ENCODE measurements around the gene CIB2. TPM values are rescaled to one million over a fixed set of nuclear protein-coding genes. Genes with fewer than 3 reads are reported as not detected.
A peak's percentile ranks its signal among the peaks of the same experiment; 100 is the strongest.

Gene CIB2
- total RNA-seq, 1 donor from 2014 or later = 7.5 TPM

GRCh38 chr15:78149805-78150751, 18.8 kb upstream of the CIB2 start:
- no peak for DNase-seq (ENCODE audit: extremely low read depth, low read depth, low spot score)

GRCh38 chr15:78149068-78149804, 18.0 kb upstream of the CIB2 start, which contains the start of gene IDH3A:
Gene IDH3A, plus strand, starts transcription at chr15:78149362. Its CDS starts 42 bp downstream, at chr15:78149404.
- DNase-seq (ENCODE audit: extremely low read depth, low read depth, low spot score) = peak; percentile 47

DNA sequence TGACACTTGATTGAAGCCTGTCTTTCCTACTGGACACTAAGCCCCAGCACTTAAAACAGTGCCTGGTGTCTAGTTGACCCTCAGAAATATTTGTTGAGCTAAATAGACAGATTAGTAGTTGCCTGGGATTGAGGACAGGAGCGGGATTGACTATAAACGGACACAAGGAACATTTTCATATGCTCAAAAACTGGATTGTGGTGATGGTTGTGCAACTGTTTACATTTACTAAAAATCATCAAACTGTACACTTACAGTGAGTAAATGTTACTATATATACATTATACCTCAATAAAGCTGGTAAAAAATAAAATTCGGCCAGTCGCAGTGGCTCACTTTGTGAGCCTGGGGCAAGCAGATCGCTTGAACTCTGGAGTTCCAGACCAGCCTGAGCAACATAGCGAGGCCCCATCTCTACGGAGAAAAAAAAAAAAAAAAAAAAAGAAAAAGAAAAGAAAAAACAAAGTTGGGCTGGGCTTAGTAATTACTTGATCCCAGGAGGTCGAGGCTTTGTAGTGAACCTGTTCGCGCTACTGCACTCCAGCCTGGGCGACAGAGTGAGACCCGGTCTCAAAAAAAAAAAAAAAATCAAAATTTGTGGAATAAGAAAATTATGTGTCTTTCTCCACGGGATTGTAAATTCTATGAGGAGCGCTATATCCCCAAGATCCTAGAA, 17.3 kb upstream of the CIB2 start:
- DNase-seq (ENCODE audit: extremely low read depth, low read depth, low spot score) = no peak

- no peak for DNase-seq (ENCODE audit: extremely low read depth, low read depth, low spot score)
These were observed 16.3 kb upstream of the CIB2 start for GRCh38 chr15:78147566-78147965.

DNA sequence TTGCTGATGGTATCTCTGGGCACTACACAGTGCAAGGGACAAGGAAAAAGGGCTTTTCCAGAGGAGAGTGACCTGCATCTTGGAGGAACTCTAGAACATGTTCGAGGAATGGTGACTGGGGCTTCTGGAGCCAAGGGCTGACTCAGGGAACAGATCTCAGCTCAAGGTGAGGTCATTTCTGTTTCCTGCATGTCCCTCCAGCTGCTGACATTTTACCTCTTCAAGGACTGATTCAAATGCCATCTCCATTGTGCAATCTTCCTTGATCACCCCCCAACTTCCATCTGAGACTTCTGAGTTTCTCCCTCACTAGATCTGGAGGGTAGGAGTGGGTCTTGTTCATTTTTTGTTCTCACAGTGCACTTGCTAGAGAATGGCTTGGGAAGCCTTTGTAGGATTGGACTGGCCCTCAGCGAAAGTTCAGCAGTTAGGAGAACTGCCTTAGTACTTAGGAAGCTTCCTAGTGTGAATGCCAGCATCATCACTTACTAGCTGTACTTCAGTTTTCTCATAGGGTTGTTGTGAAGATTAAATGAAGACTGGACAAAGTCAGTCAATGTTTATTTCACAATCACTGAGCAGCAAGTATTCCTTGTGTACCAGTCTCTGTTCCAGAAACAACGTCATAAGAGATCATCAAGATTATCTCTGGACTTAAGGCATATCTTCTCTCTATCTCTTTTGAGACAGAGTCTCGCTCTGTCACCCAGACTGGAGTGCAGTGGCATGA, 15.3 kb upstream of the CIB2 start:
- DNase-seq (ENCODE audit: extremely low read depth, low read depth, low spot score) = no peak

- no peak for DNase-seq (ENCODE audit: extremely low read depth, low read depth, low spot score)
These were observed 11.1 kb upstream of the CIB2 start for GRCh38 chr15:78142332-78142731.

GRCh38 chr15:78140292-78140691, 9.0 kb upstream of the CIB2 start:
- DNase-seq (ENCODE audit: extremely low read depth, low read depth, low spot score) = no peak

DNA sequence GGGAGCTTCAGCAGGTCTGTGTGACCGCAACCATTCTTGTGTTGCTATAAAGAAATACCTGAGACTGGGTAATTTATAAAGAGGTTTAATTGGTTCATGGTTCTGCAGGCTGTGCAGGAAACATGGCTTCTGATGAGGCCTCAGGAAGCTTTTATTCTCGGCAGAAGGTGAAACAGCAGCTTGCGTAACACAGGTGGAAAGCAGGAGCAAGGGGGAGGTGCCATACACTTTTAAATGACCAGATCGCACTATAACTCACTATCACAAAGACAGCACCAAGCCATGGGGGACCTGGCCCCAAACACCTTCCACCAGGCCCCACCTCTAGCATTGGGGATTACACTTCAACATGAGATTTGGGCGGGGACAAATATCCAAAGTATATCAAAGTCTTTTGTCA, 8.3 kb upstream of the CIB2 start:
- DNase-seq (ENCODE audit: extremely low read depth, low read depth, low spot score) = no peak

DNA sequence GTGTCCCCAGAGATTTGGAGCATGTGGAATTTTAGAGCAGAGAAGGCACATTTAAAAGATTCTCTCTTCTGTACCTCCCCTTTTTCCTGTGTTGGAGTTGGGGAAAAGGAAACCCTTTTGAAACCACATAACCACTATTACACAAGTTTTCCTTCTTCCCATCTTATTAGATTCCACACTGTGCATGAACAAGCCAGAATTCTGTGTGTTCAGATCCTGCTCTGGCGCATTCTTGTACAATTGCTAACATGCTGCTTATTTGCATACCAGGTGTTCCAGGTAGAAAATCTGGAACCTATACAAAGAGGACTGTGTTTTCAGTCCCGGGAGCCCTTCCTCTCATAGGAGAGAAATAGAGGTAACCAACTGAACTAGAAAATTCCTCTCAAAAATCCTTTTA, 2.6 kb upstream of the CIB2 start:
- no peak for DNase-seq (ENCODE audit: extremely low read depth, low read depth, low spot score)

DNA sequence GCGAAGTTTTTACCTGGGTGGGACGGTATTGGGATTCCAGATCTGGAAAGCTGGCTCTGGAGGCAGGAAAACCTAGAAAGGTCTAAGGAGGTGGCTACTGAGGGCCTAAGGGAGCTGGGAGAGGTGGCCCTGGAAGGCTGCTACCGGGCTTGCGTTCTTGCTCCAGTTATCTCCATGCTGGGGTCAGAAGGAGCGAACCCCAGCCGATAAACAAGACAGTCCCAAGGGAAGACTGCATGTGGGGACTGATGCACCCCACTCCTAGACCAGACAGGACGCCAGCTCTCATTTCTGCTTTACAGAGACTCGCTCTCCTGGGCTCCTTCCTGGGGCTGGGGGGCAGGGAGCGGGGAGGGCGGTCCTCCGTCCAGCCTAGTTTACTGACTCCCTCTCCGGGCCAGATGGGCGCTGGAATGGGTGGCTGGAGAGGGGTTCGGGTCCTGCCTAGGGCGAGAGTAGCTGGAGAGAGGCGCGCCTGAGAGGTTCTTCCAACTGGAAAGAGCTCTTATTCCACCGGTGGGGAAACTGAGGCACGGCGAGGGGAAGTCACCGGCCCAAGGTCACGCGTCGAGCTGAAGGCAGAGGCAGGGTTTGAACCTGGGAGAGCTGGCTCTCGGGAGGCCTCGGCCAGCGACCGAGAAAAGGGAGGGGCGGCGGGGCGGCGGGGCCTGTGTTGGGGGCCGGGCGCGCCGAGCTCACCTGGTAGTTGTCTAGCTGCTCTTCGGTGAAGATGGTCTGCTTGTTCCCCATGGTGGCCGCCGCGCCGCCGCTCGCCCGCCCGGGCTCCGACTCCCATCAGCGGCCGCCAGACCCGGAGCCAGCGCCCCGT, 565 bp downstream of the CIB2 start:
- DNase-seq (ENCODE audit: extremely low read depth, low read depth, low spot score) = no peak

GRCh38 chr15:78129751-78130287, 1.4 kb downstream of the CIB2 start:
- DNase-seq (ENCODE audit: extremely low read depth, low read depth, low spot score) = no peak

GRCh38 chr15:78129077-78129750, 2.0 kb downstream of the CIB2 start:
- no peak for DNase-seq (ENCODE audit: extremely low read depth, low read depth, low spot score)

DNA sequence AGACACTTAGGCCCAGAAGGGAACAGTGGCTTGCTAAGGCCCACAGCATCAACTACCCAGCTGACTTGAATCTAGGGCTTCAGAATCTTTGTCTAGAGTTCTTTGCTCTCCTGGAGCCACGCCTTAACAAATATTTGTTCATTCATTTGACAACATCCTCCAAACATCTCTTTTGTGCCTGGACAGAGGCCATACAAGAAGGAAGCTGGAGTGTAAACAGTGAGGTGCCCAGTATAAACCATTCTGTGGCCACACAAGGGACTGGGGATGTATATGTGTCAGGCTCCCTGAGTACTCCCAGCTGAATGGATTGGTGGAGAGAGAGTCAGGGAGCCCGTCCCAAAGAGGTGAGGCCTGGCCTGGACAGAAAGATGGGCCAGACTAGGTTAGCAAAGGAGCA, 3.4 kb downstream of the CIB2 start:
- no peak for DNase-seq (ENCODE audit: extremely low read depth, low read depth, low spot score)

- DNase-seq (ENCODE audit: extremely low read depth, low read depth, low spot score) = no peak
These were observed 6.0 kb downstream of the CIB2 start for GRCh38 chr15:78125267-78125666.

- DNase-seq (ENCODE audit: extremely low read depth, low read depth, low spot score) = no peak
These were observed 10.7 kb downstream of the CIB2 start for GRCh38 chr15:78120523-78120922.

DNA sequence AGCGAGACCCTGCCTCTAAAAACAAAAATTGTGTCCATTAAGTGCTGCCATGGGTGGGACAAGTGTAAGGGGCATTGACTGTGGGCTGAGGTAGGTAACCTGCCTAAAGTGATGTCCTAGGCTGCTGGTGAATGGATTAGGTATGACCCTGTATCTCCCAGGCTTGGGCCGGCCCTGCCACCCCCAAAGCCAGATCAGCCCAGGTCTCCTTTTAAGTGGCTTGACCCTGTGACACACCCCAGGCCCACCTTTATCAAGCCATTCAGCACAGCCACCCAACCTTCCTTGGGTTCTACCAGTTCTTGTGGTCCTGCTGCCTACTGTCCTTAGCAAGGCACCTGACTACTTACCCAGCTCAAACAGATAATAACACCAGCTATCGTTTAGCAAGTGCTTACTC, 18.7 kb downstream of the CIB2 start:
- DNase-seq (ENCODE audit: extremely low read depth, low read depth, low spot score) = no peak

- no peak for DNase-seq (ENCODE audit: extremely low read depth, low read depth, low spot score)
These were observed 19.5 kb downstream of the CIB2 start for GRCh38 chr15:78111788-78112187.

GRCh38 chr15:78110916-78111475, 20.2 kb downstream of the CIB2 start:
- no peak for DNase-seq (ENCODE audit: extremely low read depth, low read depth, low spot score)

DNA sequence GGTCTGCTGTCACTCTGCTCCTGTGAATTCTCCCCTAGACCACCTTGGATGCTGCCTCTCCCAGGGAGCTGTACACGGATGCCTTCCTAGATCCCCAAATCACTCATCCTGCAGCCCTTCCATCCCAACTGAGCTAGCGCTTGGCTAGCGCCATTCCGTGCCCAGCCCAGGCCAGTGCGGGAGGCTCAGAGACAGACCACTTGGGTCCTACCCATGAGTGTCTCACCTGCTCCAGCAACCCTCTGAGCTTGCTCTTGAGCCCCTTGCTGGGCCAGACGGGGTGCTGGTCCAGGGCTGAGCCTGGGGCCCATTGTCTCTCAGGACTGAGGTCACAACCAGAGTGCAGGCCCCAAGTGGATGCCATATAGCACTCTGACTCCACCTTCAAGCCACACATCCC, 21.1 kb downstream of the CIB2 start:
- no peak for DNase-seq (ENCODE audit: extremely low read depth, low read depth, low spot score)
